Measurements from ENCODE around the gene UTP14C. TPM values are rescaled to one million over a fixed set of nuclear protein-coding genes. Genes with fewer than 3 reads are reported as not detected.

UTP14C gene
- total RNA-seq, 1 experiment from 2014 or later: 11.8 TPM

DNA sequence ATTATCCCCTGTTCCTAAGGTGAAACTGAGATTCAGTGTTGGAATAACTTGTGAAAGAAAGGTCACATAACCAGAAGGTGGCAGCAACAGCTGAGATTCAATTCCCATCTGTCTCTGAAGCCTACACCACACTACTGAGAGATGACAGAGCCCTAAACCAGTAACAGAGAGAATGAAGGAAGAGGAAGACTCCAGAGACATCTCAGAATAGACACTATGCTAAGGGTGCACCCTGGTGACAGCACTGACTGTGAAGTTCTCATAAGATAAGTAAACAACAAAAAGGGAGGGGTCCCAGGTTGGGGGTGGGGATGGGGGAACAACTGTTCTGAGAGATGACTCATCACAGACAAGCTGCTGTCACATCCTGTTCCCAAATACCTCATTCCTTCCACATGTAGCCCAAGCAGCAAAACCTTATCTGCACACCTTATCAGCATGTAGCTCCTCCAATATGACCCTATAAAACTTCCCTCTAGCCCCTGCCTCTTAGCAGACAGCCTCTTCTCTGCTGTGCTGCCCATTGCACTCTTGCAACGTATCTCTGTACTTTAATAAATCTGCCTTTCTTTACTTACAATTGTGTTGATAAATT, 46.5 kb downstream of the UTP14C start:
- Mint-ChIP-seq H3K4me1 (ENCODE audit: low read depth, unreplicated experiment) (no peaks in the 10 kb centered on the region), H3K27ac (ENCODE audit: unreplicated experiment) (no peak overlapping the region), H3K36me3 (ENCODE audit: insufficient read depth, unreplicated experiment) (peaks cover 5% of the 10 kb centered on the region), H3K27me3 (ENCODE audit: insufficient read depth, unreplicated experiment) (no peaks in the 10 kb centered on the region), H3K4me3 (ENCODE audit: unreplicated experiment) (no peak overlapping the region), H3K9me3 (ENCODE audit: unreplicated experiment) (peaks cover 52% of the 10 kb centered on the region)
- H3K9me3 ChIP-seq: peaks cover 64% of the 10 kb centered on the region
- CTCF ChIA-PET: interaction anchor here (0.9 kb wide), 1 partner anchor 58 kb away, joined by 10 read pairs; the partner anchor contains the start of gene NEK5
- TF ChIP-seq, protein P1, sequence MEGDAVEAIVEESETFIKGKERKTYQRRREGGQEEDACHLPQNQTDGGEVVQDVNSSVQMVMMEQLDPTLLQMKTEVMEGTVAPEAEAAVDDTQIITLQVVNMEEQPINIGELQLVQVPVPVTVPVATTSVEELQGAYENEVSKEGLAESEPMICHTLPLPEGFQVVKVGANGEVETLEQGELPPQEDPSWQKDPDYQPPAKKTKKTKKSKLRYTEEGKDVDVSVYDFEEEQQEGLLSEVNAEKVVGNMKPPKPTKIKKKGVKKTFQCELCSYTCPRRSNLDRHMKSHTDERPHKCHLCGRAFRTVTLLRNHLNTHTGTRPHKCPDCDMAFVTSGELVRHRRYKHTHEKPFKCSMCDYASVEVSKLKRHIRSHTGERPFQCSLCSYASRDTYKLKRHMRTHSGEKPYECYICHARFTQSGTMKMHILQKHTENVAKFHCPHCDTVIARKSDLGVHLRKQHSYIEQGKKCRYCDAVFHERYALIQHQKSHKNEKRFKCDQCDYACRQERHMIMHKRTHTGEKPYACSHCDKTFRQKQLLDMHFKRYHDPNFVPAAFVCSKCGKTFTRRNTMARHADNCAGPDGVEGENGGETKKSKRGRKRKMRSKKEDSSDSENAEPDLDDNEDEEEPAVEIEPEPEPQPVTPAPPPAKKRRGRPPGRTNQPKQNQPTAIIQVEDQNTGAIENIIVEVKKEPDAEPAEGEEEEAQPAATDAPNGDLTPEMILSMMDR (IDR thresholded peaks at IDR 0.05; ENCODE audit: insufficient read depth in 1 of 2, low read depth in 1 of 2, low read length in 1 of 2, severe bottlenecking in 1 of 2, unreplicated experiment in 1 of 2): no peak
- BruUV-seq (replicated peaks): no TSS peak
- H3K4me1 ChIP-seq: peaks cover 3% of the 10 kb centered on the region; the same call in 1 of the 2 replicates
- no peaks in the 10 kb centered on the region for H3K27me3 ChIP-seq (replicated peaks; ENCODE audit: control insufficient read depth, insufficient read depth, low read length)
- H3K4me3 ChIP-seq (ENCODE audit: low read depth, low read length): no peak overlapping the region
- POLR2A ChIA-PET: no interaction called here
- H3K36me3 ChIP-seq (ENCODE audit: control insufficient read depth, insufficient read depth, low read length): no peaks in the 10 kb centered on the region
- peak in 1 of 2 experiments; percentile 22 for DNase-seq
- intact Hi-C loops (cut with micrococcal nuclease; ENCODE audit: unreplicated experiment): loop anchor here (2.0 kb wide), 1 partner anchor 56 kb away; no protein-coding TSS in a partner anchor

Other genes starting within 250 kb of the UTP14C start
- 12.5 and 14.1 TPM in 2 replicates for gene DHRS12, start 220.5 kb upstream of the UTP14C start, total RNA-seq (2022)
- gene TMEM272, start 179.5 kb upstream of the UTP14C start, total RNA-seq (2022): 0.14 and 0.23 TPM in 2 replicates
- gene CCDC70, start 162.7 kb upstream of the UTP14C start, total RNA-seq (2022): not detected in 2 replicates
- gene ATP7B, start 13.2 kb upstream of the UTP14C start, total RNA-seq (2022): 40.2 and 50.7 TPM in 2 replicates
- 45.9 and 47.7 TPM in 2 replicates for gene ALG11, start 12.3 kb upstream of the UTP14C start, total RNA-seq (2022)
- gene NEK5, start 104.4 kb downstream of the UTP14C start, total RNA-seq (2022): 0.35 and 0.39 TPM in 2 replicates
- 23.2 and 33.5 TPM in 2 replicates for gene NEK3, start 134.9 kb downstream of the UTP14C start, total RNA-seq (2022)

All from Caco-2 (cell line).